ENCODE data around the gene SPEM3.
A peak's percentile ranks its signal among the peaks of the same experiment; 100 is the strongest.

The SPEM3 gene

GRCh38 chr17:7440113-7440833 lies 11.6 kb downstream of the SPEM3 start:
- peak overlapping the region; percentile 90 for H3K9ac ChIP-seq (ENCODE audit: low read depth, low read length, poor library complexity, severe bottlenecking)
- peak overlapping the region; percentile 94 for H3K4me3 ChIP-seq (ENCODE audit: low read length, poor library complexity, severe bottlenecking)

GRCh38 chr17:7440834-7441195 lies 12.2 kb downstream of the SPEM3 start:
- H2AFZ ChIP-seq (ENCODE audit: low read length) = peak overlapping the region; percentile 71
- peaks cover 41% of the 10 kb centered on the region; the same call in 1 of the 2 replicates for H3K79me2 ChIP-seq (ENCODE audit: insufficient read depth, low read length)
- H3K4me3 ChIP-seq (ENCODE audit: low read length, poor library complexity, severe bottlenecking) = peak overlapping the region; percentile 94
- no peaks in the 10 kb centered on the region for H3K9me3 ChIP-seq (ENCODE audit: insufficient read depth, low read depth, low read length)
- no peaks in the 10 kb centered on the region; the same call in 1 of the 2 replicates for H3F3A ChIP-seq (ENCODE audit: low read depth)
- peak overlapping the region; percentile 90 for H3K9ac ChIP-seq (ENCODE audit: low read depth, low read length, poor library complexity, severe bottlenecking)
- peak overlapping the region; percentile 85 for H3K4me2 ChIP-seq (ENCODE audit: low read depth, low read length, poor library complexity, severe bottlenecking)
- H3K36me3 ChIP-seq (ENCODE audit: insufficient read depth, low read length) = no peaks in the 10 kb centered on the region
- no peak for TF ChIP-seq CTCF (conservative IDR thresholded peaks at IDR 0.05; ENCODE audit: low read length)
- TF ChIP-seq EZH2phosphoT487 (IDR thresholded peaks at IDR 0.05; ENCODE audit: borderline replicate concordance) = no peak
- peaks cover 13% of the 10 kb centered on the region for H4K20me1 ChIP-seq (ENCODE audit: insufficient read depth, low read length, poor library complexity, severe bottlenecking)
- no peaks in the 10 kb centered on the region for H3K9me2 ChIP-seq (replicated peaks; ENCODE audit: low read depth, low read length)
- H3K27me3 ChIP-seq (ENCODE audit: insufficient read depth, low read length, poor library complexity, severe bottlenecking) = no peaks in the 10 kb centered on the region
- peaks cover 32% of the 10 kb centered on the region for H3K4me1 ChIP-seq (ENCODE audit: insufficient read depth, low read length, poor library complexity, severe bottlenecking)

More at GRCh38 chr17:7440113-7440833, 11.6 kb downstream of the SPEM3 start:
- Histone ChIP-seq H3K36me3 (ENCODE audit: insufficient read depth, low read length) (no peaks in the 10 kb centered on the region), H3K27me3 (ENCODE audit: insufficient read depth, low read length, poor library complexity, severe bottlenecking) (no peaks in the 10 kb centered on the region), H3K4me1 (ENCODE audit: insufficient read depth, low read length, poor library complexity, severe bottlenecking) (peaks cover 32% of the 10 kb centered on the region), H2AFZ (ENCODE audit: low read length) (peak overlapping the region; percentile 71), H4K20me1 (ENCODE audit: insufficient read depth, low read length, poor library complexity, severe bottlenecking) (peaks cover 13% of the 10 kb centered on the region), H3K79me2 (ENCODE audit: insufficient read depth, low read length) (peaks cover 43% of the 10 kb centered on the region; the same call in 1 of the 2 replicates), H3K9me3 (ENCODE audit: insufficient read depth, low read depth, low read length) (no peaks in the 10 kb centered on the region), H3K4me2 (ENCODE audit: low read depth, low read length, poor library complexity, severe bottlenecking) (peak overlapping the region; percentile 85), H3K9me2 (replicated peaks; ENCODE audit: low read depth, low read length) (no peaks in the 10 kb centered on the region), H3F3A (ENCODE audit: low read depth) (no peaks in the 10 kb centered on the region; the same call in 1 of the 2 replicates)
- no peak for TF ChIP-seq CTCF (conservative IDR thresholded peaks at IDR 0.05; ENCODE audit: low read length)

- Histone ChIP-seq H3K79me2 (ENCODE audit: insufficient read depth, low read length) (peaks cover 37% of the 10 kb centered on the region; the same call in 1 of the 2 replicates), H3K4me3 (ENCODE audit: low read length, poor library complexity, severe bottlenecking) (peak overlapping the region; percentile 94), H3K9ac (ENCODE audit: low read depth, low read length, poor library complexity, severe bottlenecking) (peak overlapping the region; percentile 90), H4K20me1 (ENCODE audit: insufficient read depth, low read length, poor library complexity, severe bottlenecking) (peaks cover 9% of the 10 kb centered on the region), H3K27me3 (ENCODE audit: insufficient read depth, low read length, poor library complexity, severe bottlenecking) (no peaks in the 10 kb centered on the region), H3K4me1 (ENCODE audit: insufficient read depth, low read length, poor library complexity, severe bottlenecking) (peaks cover 32% of the 10 kb centered on the region), H3K9me3 (ENCODE audit: insufficient read depth, low read depth, low read length) (no peaks in the 10 kb centered on the region), H3K36me3 (ENCODE audit: insufficient read depth, low read length) (no peaks in the 10 kb centered on the region), H3K9me2 (replicated peaks; ENCODE audit: low read depth, low read length) (no peaks in the 10 kb centered on the region), H2AFZ (ENCODE audit: low read length) (no peak overlapping the region), H3K4me2 (ENCODE audit: low read depth, low read length, poor library complexity, severe bottlenecking) (peak overlapping the region; percentile 85), H3F3A (ENCODE audit: low read depth) (no peaks in the 10 kb centered on the region; the same call in 1 of the 2 replicates)
- TF ChIP-seq EZH2phosphoT487 (IDR thresholded peaks at IDR 0.05; ENCODE audit: borderline replicate concordance) (no peak), CTCF (conservative IDR thresholded peaks at IDR 0.05; ENCODE audit: low read length) (no peak)
Observed at GRCh38 chr17:7441266-7441665, 12.6 kb downstream of the SPEM3 start.
